KMS-11 (cell line): ENCODE results near the gene RPUSD4.

ENCODE experiments used
- H2AFZ ChIP-seq: fragments of 200-600 bp; sonication (generic); 2 replicates; pipeline ENCODE4 v1.6.1; 2016; ENCODE audit warnings: antibody characterized with exemption, mixed run types, low read depth
- H3K27ac ChIP-seq: fragments of 200-600 bp; sonication (generic); 2 replicates; pipeline ENCODE4 v1.6.1; 2016; ENCODE audit warnings: mild to moderate bottlenecking, mixed run types
- H3K27me3 ChIP-seq: fragments of 200-600 bp; sonication (generic); 2 replicates; pipeline ENCODE4 v1.6.1; 2017; ENCODE audit warnings: mild to moderate bottlenecking, low read depth, mixed run types, moderate library complexity; ENCODE audit not compliant: insufficient read depth
- H3K36me3 ChIP-seq: fragments of 200-600 bp; sonication (generic); 2 replicates; pipeline ENCODE4 v1.6.1; 2017; ENCODE audit warnings: mild to moderate bottlenecking, mixed run types; ENCODE audit not compliant: insufficient read depth
- H3K4me1 ChIP-seq: fragments of 200-600 bp; sonication (generic); 2 replicates; pipeline ENCODE4 v1.6.1; 2016; ENCODE audit warnings: mild to moderate bottlenecking, low read depth, mixed run types; ENCODE audit not compliant: poor library complexity, severe bottlenecking
- H3K4me2 ChIP-seq: fragments of 200-600 bp; sonication (generic); 2 replicates; pipeline ENCODE4 v1.7.0; 2016; ENCODE audit warnings: mild to moderate bottlenecking, mixed run types
- H3K4me3 ChIP-seq: fragments of 200-600 bp; sonication (generic); IDR thresholded peaks from 2 replicates; pipeline ENCODE4 v1.6.1; 2017; ENCODE audit warnings: low read depth, low read length, mixed read lengths; ENCODE audit not compliant: insufficient read depth
- H3K79me2 ChIP-seq: fragments of 200-600 bp; sonication (generic); 2 replicates; pipeline ENCODE4 v1.6.1; 2016; ENCODE audit warnings: low read depth, mixed run types; ENCODE audit not compliant: insufficient read depth
- H3K9ac ChIP-seq: fragments of 200-600 bp; sonication (generic); 2 replicates; pipeline ENCODE4 v1.6.1; 2016; ENCODE audit warnings: mild to moderate bottlenecking, mixed run types
- H4K20me1 ChIP-seq: fragments of 200-600 bp; sonication (generic); 2 replicates; pipeline ENCODE4 v1.6.1; 2016; ENCODE audit warnings: mild to moderate bottlenecking, mixed run types; ENCODE audit not compliant: insufficient read depth
- TF ChIP-seq, protein P1 (sequence below): fragments of 200-600 bp; sonication (generic); conservative IDR thresholded peaks from 2 replicates; pipeline ENCODE4 v1.6.1; 2017; ENCODE audit warnings: low read depth, mild to moderate bottlenecking, antibody characterized with exemption, low read length, moderate library complexity, mixed read lengths

Gene RPUSD4

GRCh38 chr11:126164781-126165180 is 46.7 kb downstream of the RPUSD4 start:
- TF ChIP-seq, protein P1, sequence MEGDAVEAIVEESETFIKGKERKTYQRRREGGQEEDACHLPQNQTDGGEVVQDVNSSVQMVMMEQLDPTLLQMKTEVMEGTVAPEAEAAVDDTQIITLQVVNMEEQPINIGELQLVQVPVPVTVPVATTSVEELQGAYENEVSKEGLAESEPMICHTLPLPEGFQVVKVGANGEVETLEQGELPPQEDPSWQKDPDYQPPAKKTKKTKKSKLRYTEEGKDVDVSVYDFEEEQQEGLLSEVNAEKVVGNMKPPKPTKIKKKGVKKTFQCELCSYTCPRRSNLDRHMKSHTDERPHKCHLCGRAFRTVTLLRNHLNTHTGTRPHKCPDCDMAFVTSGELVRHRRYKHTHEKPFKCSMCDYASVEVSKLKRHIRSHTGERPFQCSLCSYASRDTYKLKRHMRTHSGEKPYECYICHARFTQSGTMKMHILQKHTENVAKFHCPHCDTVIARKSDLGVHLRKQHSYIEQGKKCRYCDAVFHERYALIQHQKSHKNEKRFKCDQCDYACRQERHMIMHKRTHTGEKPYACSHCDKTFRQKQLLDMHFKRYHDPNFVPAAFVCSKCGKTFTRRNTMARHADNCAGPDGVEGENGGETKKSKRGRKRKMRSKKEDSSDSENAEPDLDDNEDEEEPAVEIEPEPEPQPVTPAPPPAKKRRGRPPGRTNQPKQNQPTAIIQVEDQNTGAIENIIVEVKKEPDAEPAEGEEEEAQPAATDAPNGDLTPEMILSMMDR: no peak
- Histone ChIP-seq H4K20me1 (no peaks in the 10 kb centered on the region), H3K27me3 (no peaks in the 10 kb centered on the region), H3K79me2 (no peaks in the 10 kb centered on the region), H3K9ac (no peak overlapping the region), H3K27ac (no peak overlapping the region), H3K4me3 (no peak overlapping the region), H2AFZ (no peak overlapping the region), H3K4me1 (no peaks in the 10 kb centered on the region), H3K4me2 (no peak overlapping the region), H3K36me3 (no peaks in the 10 kb centered on the region)

DNA sequence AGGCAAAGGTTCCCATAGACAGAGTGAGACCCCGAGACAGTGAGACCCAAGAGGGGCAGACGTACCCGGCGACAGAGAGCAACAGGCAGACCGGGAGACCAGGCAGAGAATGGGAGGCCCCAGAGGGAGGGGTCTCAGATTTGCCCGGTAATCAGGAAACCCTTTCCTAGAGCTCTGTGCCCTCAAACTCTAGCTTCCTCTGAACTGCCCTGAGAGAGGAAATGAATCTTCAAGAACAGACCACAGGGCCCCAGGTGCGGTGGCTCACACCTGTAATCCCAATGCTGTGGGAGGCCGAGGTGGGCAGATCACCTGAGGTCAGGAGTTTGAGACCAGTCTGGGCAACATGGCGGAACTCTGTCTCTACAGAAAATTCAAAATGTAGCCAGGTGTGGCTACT is 47.7 kb downstream of the RPUSD4 start:
- Histone ChIP-seq H3K9ac (no peak overlapping the region), H2AFZ (no peak overlapping the region), H3K79me2 (no peaks in the 10 kb centered on the region), H3K27me3 (no peaks in the 10 kb centered on the region), H3K27ac (no peak overlapping the region), H3K4me3 (no peak overlapping the region), H3K36me3 (no peaks in the 10 kb centered on the region), H3K4me1 (no peaks in the 10 kb centered on the region), H3K4me2 (no peak overlapping the region), H4K20me1 (no peaks in the 10 kb centered on the region)
- TF ChIP-seq, protein P1: no peak

DNA sequence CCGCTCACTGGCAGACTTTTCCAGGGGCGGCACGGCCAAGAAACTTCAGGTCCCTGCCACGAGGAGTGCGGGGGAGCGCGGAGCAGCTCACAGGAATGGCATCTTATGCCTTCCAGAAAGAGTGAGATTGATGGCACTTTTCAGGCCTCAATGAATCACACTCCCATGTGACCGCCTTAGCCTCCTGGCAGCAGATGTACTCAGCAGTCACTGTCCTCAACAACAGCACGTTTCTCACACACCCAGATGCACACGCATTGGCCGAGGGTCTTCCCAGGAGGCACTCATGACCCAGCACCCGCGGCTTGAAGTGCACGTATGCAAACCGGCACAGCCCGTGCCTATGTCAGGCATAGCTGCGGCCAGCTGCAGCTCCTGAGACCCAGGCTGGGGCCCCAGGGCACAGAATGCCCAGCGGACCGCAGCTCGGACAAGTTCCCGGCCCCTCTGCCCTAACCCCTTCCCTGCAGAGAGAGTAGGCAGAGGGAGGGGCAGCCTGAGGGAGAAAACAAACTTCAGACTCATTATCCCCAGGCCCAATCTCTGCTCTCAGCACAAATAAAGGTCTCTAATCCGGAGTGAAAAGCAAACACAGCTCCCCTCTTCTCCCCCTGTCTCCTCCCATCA is 48.3 kb downstream of the RPUSD4 start:
- no peaks in the 10 kb centered on the region for H3K36me3 ChIP-seq
- H3K4me1 ChIP-seq: peaks cover 5% of the 10 kb centered on the region
- no peak overlapping the region for H3K4me3 ChIP-seq
- TF ChIP-seq, protein P1: no peak
- H3K27me3 ChIP-seq: no peaks in the 10 kb centered on the region
- no peak overlapping the region for H3K4me2 ChIP-seq
- H3K79me2 ChIP-seq: no peaks in the 10 kb centered on the region
- H3K27ac ChIP-seq: no peak overlapping the region
- H3K9ac ChIP-seq: no peak overlapping the region
- no peaks in the 10 kb centered on the region for H4K20me1 ChIP-seq
- no peak overlapping the region for H2AFZ ChIP-seq

DNA sequence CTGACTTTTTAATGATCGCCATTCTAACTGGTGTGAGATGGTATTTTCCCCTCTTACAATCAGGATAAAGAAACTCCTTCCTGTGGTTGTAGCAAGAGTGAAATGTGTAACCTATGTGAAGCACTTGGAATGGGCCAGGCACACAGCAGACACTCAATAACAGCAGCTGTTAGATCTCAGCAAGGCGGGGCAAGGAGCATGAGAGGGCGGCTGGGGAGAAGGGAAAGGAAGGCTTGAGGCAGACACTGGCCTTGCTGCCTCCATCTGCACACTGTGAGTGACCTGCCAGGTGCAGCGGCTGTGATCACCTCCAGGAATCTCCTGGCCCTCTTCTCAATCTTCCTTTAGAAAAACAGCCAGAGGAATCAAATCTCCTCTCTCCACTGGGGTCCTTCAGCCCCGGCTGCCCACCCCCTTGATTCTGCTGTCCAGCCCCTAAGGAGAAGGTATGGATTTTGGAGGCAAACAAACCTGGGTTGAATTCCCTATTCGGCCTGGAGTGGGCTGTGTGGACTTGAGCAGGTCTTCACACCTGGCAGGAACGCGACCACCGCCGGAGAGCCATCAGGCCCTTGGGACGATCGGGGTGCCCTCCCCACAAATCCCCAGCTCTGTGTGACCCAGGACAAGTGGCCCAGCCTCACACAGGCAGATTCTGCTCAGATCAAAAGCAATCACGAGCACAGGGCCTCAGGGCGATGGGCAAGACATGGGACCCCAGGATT is 49.0 kb downstream of the RPUSD4 start:
- Histone ChIP-seq H3K4me3 (no peak overlapping the region), H3K79me2 (no peaks in the 10 kb centered on the region), H3K27me3 (no peaks in the 10 kb centered on the region), H3K4me1 (peaks cover 12% of the 10 kb centered on the region), H3K27ac (no peak overlapping the region), H3K9ac (no peak overlapping the region), H2AFZ (no peak overlapping the region), H3K36me3 (no peaks in the 10 kb centered on the region), H4K20me1 (no peaks in the 10 kb centered on the region), H3K4me2 (no peak overlapping the region)
- TF ChIP-seq, protein P1: no peak
